Stimulated activated CD8-positive, alpha-beta memory T cell treated with anti-CD3 and anti-CD28 coated beads, Interleukin-4, amount 100 ng/mL, for 48 hours (primary cell): ENCODE data around the gene GPX4.

Source experiments
- DNase-seq: peaks from one replicate; pipeline ENCODE4 v3.0.0-alpha.2; 2020

Gene GPX4

GRCh38 chr19:1132552-1133383, 29.0 kb downstream of the GPX4 start:
- DNase-seq = no peak

GRCh38 chr19:1133471-1133929, 29.7 kb downstream of the GPX4 start:
- peak; percentile 87 for DNase-seq

- DNase-seq = no peak
These were observed 30.6 kb downstream of the GPX4 start for GRCh38 chr19:1134431-1134830.

GRCh38 chr19:1135454-1135853, 31.7 kb downstream of the GPX4 start:
- DNase-seq = no peak

GRCh38 chr19:1136201-1136600, 32.4 kb downstream of the GPX4 start:
- DNase-seq = no peak

- DNase-seq = no peak
These were observed 33.0 kb downstream of the GPX4 start for GRCh38 chr19:1136621-1137317.

GRCh38 chr19:1138121-1138520, 34.3 kb downstream of the GPX4 start:
- DNase-seq = no peak

- DNase-seq = no peak
These were observed 35.3 kb downstream of the GPX4 start for GRCh38 chr19:1139126-1139525.

- no peak for DNase-seq
These were observed 36.7 kb downstream of the GPX4 start for GRCh38 chr19:1140272-1141027.

GRCh38 chr19:1141944-1142343, 38.1 kb downstream of the GPX4 start:
- no peak for DNase-seq

- DNase-seq = no peak
These were observed 40.1 kb downstream of the GPX4 start for GRCh38 chr19:1143828-1144399.

GRCh38 chr19:1144741-1145140, 40.9 kb downstream of the GPX4 start:
- no peak for DNase-seq

- no peak for DNase-seq
These were observed 42.0 kb downstream of the GPX4 start for GRCh38 chr19:1145635-1146411.

- DNase-seq = no peak
These were observed 42.6 kb downstream of the GPX4 start for GRCh38 chr19:1146412-1146699.

GRCh38 chr19:1146858-1147780, 43.3 kb downstream of the GPX4 start:
- DNase-seq = no peak

- no peak for DNase-seq
These were observed 44.2 kb downstream of the GPX4 start for GRCh38 chr19:1147934-1148549.

GRCh38 chr19:1149259-1150045, 45.7 kb downstream of the GPX4 start:
- no peak for DNase-seq

- no peak for DNase-seq
These were observed 46.7 kb downstream of the GPX4 start for GRCh38 chr19:1150333-1151036.

- DNase-seq = no peak
These were observed 47.4 kb downstream of the GPX4 start for GRCh38 chr19:1151037-1151724.
